ENCODE data around the gene PRCD. TPM values are rescaled to one million over a fixed set of nuclear protein-coding genes. Genes with fewer than 3 reads are reported as not detected.
"Not testable (repeated sequence)": the region's sequence is repeated elsewhere in the genome, so short reads cannot be mapped to it uniquely, and the experiment has no call there.

PRCD gene
- total and polyA plus RNA-seq, 5 donors from 2014 or later = 0.52 TPM; not detected in 4

DNA sequence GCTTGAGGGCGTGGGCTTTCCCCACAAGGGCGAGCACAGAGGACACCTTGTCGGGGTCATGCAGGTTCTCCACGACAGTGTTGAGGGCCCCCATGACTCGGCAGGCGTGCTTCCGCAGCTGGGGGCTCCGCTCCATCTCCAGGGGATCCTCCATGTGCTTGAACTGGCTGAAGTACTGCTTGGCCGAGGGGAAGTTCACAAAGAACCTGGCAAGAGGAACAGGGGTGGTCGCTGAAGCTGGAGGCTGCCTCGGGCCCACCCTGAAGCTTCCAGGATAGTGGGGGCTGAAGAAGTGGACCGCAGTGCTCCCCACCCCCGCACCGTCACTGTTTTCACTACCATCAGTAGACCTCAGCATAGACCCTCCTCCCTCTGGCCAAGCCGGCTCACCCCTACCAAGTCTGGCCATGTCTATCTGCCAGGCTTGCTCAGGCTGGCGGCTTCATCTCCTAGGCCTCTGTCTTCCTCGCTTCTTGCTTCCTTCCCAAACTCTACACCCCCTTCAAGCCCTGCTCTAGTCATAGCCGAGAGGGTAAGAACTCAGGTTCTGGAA lies 8.3 kb upstream of the PRCD start:
- Histone ChIP-seq H3K4me1 (ENCODE audit: control insufficient read depth, insufficient read depth, low read length, poor library complexity, severe bottlenecking) (peaks cover 20% of the 10 kb centered on the region), H3K4me3 (ENCODE audit: low read depth, low read length) (no peak overlapping the region), H3K27me3 (ENCODE audit: control insufficient read depth, insufficient read depth, low read length) (peaks cover 4% of the 10 kb centered on the region), H3K36me3 (ENCODE audit: control insufficient read depth, insufficient read depth, low read length) (no peaks in the 10 kb centered on the region), H3K9me3 (ENCODE audit: control insufficient read depth in 2 of 2, low read length in 2 of 2) (no peaks in the 10 kb centered on the region), H3K27ac (ENCODE audit: insufficient read depth, low read length, poor library complexity, severe bottlenecking) (no peak overlapping the region)
- ATAC-seq (ENCODE audit: low read depth in 2 of 2) = no peak
- peak overlapping the region in 2 of 3 donors; percentile 34 to 82 for H3K27ac Mint-ChIP-seq
- no peaks in the 10 kb centered on the region for H3K36me3 Mint-ChIP-seq
- H3K4me3 Mint-ChIP-seq = peak overlapping the region in 2 of 4 donors; percentile 36 to 59
- H3K27me3 Mint-ChIP-seq = peaks cover 17% of the 10 kb centered on the region
- H3K4me1 Mint-ChIP-seq = peaks cover 0 to 30% (median 2%) of the 10 kb centered on the region in 4 donors
- no peaks in the 10 kb centered on the region for H3K9me3 Mint-ChIP-seq
- no peak for DNase-seq

GRCh38 chr17:76532072-76532651 lies 7.7 kb upstream of the PRCD start:
- Mint-ChIP-seq H3K27ac (peak overlapping the region in 1 of 3 donors; percentile 34), H3K4me3 (peak overlapping the region in 1 of 4 donors; percentile 59), H3K27me3 (peaks cover 21% of the 10 kb centered on the region), H3K36me3 (no peaks in the 10 kb centered on the region), H3K9me3 (no peaks in the 10 kb centered on the region), H3K4me1 (peaks cover 0 to 29% (median 2%) of the 10 kb centered on the region in 4 donors)
- ATAC-seq (ENCODE audit: low read depth in 2 of 2) (no peak), DNase-seq (no peak)
- Histone ChIP-seq H3K36me3 (ENCODE audit: control insufficient read depth, insufficient read depth, low read length) (no peaks in the 10 kb centered on the region), H3K4me1 (ENCODE audit: control insufficient read depth, insufficient read depth, low read length, poor library complexity, severe bottlenecking) (peaks cover 20% of the 10 kb centered on the region), H3K9me3 (ENCODE audit: control insufficient read depth in 2 of 2, low read length in 2 of 2) (no peaks in the 10 kb centered on the region), H3K4me3 (ENCODE audit: low read depth, low read length) (no peak overlapping the region), H3K27ac (ENCODE audit: insufficient read depth, low read length, poor library complexity, severe bottlenecking) (no peak overlapping the region), H3K27me3 (ENCODE audit: control insufficient read depth, insufficient read depth, low read length) (peaks cover 5% of the 10 kb centered on the region)

GRCh38 chr17:76533640-76534359 lies 6.0 kb upstream of the PRCD start:
- H3K9me3 Mint-ChIP-seq; H3K27ac ChIP-seq (ENCODE audit: insufficient read depth, low read length, poor library complexity, severe bottlenecking); H3K27ac Mint-ChIP-seq; H3K36me3 ChIP-seq (ENCODE audit: control insufficient read depth, insufficient read depth, low read length); H3K4me1 ChIP-seq (ENCODE audit: control insufficient read depth, insufficient read depth, low read length, poor library complexity, severe bottlenecking); H3K4me3 Mint-ChIP-seq; H3K4me3 ChIP-seq (ENCODE audit: low read depth, low read length); DNase-seq; H3K27me3 ChIP-seq (ENCODE audit: control insufficient read depth, insufficient read depth, low read length); H3K9me3 ChIP-seq (ENCODE audit: control insufficient read depth in 2 of 2, low read length in 2 of 2); H3K36me3 Mint-ChIP-seq; ATAC-seq (ENCODE audit: low read depth in 2 of 2): not testable (repeated sequence)
- peaks cover 0 to 16% (median 0%) of the 10 kb centered on the region in 4 donors for H3K4me1 Mint-ChIP-seq
- H3K27me3 Mint-ChIP-seq = peaks cover 24% of the 10 kb centered on the region

DNA sequence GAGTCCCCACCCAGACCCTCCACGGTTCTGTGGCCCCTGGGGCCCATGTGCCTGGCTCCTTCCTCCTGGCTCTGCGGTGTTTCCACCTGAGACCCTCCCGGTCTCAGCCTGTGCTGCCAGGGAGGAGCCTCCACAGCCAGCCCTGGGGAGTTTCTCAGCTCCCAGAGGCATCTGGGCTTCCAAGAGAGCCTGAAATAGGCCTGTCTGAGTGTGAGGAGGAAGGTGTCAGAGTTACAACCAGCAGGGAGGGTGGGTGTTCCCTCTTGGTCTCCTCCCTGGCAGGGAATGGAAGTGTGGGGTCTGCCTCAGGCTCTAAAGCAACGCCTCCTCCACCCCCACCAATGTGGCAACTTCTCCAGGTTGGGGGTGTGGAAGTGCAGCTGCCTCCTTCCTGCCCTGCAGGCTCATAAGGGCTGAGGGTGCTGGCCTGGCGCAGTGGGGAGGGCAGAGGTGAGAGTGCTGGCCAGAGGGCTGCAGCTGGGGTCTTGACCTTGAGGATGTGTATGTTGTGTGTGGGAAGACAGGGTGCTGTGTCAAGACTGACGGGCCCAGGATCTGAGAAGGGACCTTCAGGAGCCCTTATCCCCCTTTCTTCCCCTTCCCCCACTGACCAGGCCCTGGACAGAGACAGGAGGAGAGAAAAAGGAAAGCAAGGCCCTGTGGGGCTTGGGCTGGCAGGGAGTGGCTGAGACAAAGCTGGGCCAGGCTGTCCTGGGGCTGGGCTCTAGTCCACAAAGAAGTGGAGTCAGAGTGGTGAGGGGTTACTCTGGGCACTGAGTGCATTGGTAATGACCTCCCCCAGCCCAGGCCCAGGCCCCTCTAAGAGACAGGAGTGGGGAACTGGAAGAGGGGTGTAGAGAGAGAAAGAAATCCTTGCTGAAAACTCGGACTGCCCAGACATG lies 4.8 kb upstream of the PRCD start:
- Histone ChIP-seq H3K4me3 (ENCODE audit: low read depth, low read length) (no peak overlapping the region), H3K36me3 (ENCODE audit: control insufficient read depth, insufficient read depth, low read length) (no peaks in the 10 kb centered on the region), H3K27me3 (ENCODE audit: control insufficient read depth, insufficient read depth, low read length) (peaks cover 8% of the 10 kb centered on the region), H3K9me3 (ENCODE audit: control insufficient read depth in 2 of 2, low read length in 2 of 2) (no peaks in the 10 kb centered on the region), H3K27ac (ENCODE audit: insufficient read depth, low read length, poor library complexity, severe bottlenecking) (no peak overlapping the region), H3K4me1 (ENCODE audit: control insufficient read depth, insufficient read depth, low read length, poor library complexity, severe bottlenecking) (no peaks in the 10 kb centered on the region)
- H3K4me1 Mint-ChIP-seq = peaks cover 0 to 13% (median 0%) of the 10 kb centered on the region in 4 donors
- peak overlapping the region in 1 of 3 donors; percentile 36 for H3K27ac Mint-ChIP-seq
- peaks cover 36% of the 10 kb centered on the region for H3K27me3 Mint-ChIP-seq
- no peak for DNase-seq
- no peaks in the 10 kb centered on the region for H3K36me3 Mint-ChIP-seq
- peak in 1 of 2 donors; percentile 18 for ATAC-seq (ENCODE audit: low read depth in 2 of 2)
- H3K9me3 Mint-ChIP-seq = peaks cover 0 to 3% (median 0%) of the 10 kb centered on the region in 7 donors
- no peak overlapping the region for H3K4me3 Mint-ChIP-seq

- Histone ChIP-seq H3K4me3 (ENCODE audit: low read depth, low read length) (no peak overlapping the region), H3K27ac (ENCODE audit: insufficient read depth, low read length, poor library complexity, severe bottlenecking) (no peak overlapping the region), H3K9me3 (ENCODE audit: control insufficient read depth in 2 of 2, low read length in 2 of 2) (no peaks in the 10 kb centered on the region), H3K36me3 (ENCODE audit: control insufficient read depth, insufficient read depth, low read length) (no peaks in the 10 kb centered on the region), H3K27me3 (ENCODE audit: control insufficient read depth, insufficient read depth, low read length) (peaks cover 8% of the 10 kb centered on the region), H3K4me1 (ENCODE audit: control insufficient read depth, insufficient read depth, low read length, poor library complexity, severe bottlenecking) (no peaks in the 10 kb centered on the region)
- no peak for ATAC-seq (ENCODE audit: low read depth in 2 of 2)
- Mint-ChIP-seq H3K27ac (peak overlapping the region in 1 of 3 donors; percentile 89), H3K4me1 (peaks cover 0 to 8% (median 0%) of the 10 kb centered on the region in 4 donors), H3K9me3 (peaks cover 0 to 3% (median 0%) of the 10 kb centered on the region in 7 donors), H3K4me3 (no peak overlapping the region), H3K27me3 (peaks cover 38% of the 10 kb centered on the region), H3K36me3 (no peaks in the 10 kb centered on the region)
- no peak for DNase-seq
Measured at GRCh38 chr17:76535788-76536510, 3.9 kb upstream of the PRCD start.

GRCh38 chr17:76536511-76537287 lies 3.1 kb upstream of the PRCD start:
- no peak overlapping the region for H3K27ac ChIP-seq (ENCODE audit: insufficient read depth, low read length, poor library complexity, severe bottlenecking)
- H3K4me3 Mint-ChIP-seq = no peak overlapping the region
- H3K27me3 Mint-ChIP-seq = peaks cover 46% of the 10 kb centered on the region
- no peak for DNase-seq
- H3K4me3 ChIP-seq (ENCODE audit: low read depth, low read length) = no peak overlapping the region
- H3K4me1 ChIP-seq (ENCODE audit: control insufficient read depth, insufficient read depth, low read length, poor library complexity, severe bottlenecking) = no peaks in the 10 kb centered on the region
- H3K9me3 Mint-ChIP-seq = peaks cover 0 to 3% (median 0%) of the 10 kb centered on the region in 7 donors
- H3K27me3 ChIP-seq (ENCODE audit: control insufficient read depth, insufficient read depth, low read length) = peaks cover 8% of the 10 kb centered on the region
- no peak for ATAC-seq (ENCODE audit: low read depth in 2 of 2)
- H3K36me3 Mint-ChIP-seq = no peaks in the 10 kb centered on the region
- no peaks in the 10 kb centered on the region for H3K36me3 ChIP-seq (ENCODE audit: control insufficient read depth, insufficient read depth, low read length)
- peaks cover 0 to 7% (median 0%) of the 10 kb centered on the region in 4 donors for H3K4me1 Mint-ChIP-seq
- no peaks in the 10 kb centered on the region for H3K9me3 ChIP-seq (ENCODE audit: control insufficient read depth in 2 of 2, low read length in 2 of 2)
- H3K27ac Mint-ChIP-seq = no peak overlapping the region
